Panc1 (cell line): ENCODE data around the gene ADCYAP1R1. TPM values are rescaled to one million over a fixed set of nuclear protein-coding genes. Genes with fewer than 3 reads are reported as not detected.

ENCODE experiments used
- ATAC-seq: fragments of 200-7000 bp; cut with Tn5 transposase; 2 replicates; pipeline ENCODE4 v1.9.1; 2020; ENCODE audit warnings: mild to moderate bottlenecking, moderate library complexity
- BruUV-seq: library from RNA; stranded (reverse); fragments of 400-500 nt; replicated peaks from 2 replicates; lab custom pipeline; 2021; lab: Mats Ljungman, UMichigan
- CTCF ChIA-PET: fragments of 300-600 bp; sonication (Branson Sonifier 250); formaldehyde crosslinking; loops from one replicate; lab custom pipeline; 2022; ENCODE audit warnings: antibody characterized with exemption; lab: Charles Lee
- POLR2A ChIA-PET: fragments of 300-600 bp; sonication (Branson Sonifier 250); formaldehyde crosslinking; loops from one replicate; lab custom pipeline; 2022; ENCODE audit warnings: antibody characterized with exemption; lab: Charles Lee
- DNase-seq: peaks from one replicate; pipeline ENCODE4 v3.0.0-alpha.2; 2010; ENCODE audit warnings: low read depth, low spot score
- H3K27ac ChIP-seq: 2 replicates; pipeline ENCODE4 v1.5.1; 2011; ENCODE audit warnings: mild to moderate bottlenecking, low read length, inconsistent platforms
- H3K27me3 ChIP-seq: fragments of 200-500 bp; sonication (Bioruptor generic); 2 replicates; pipeline ENCODE4 v1.6.0; 2014; ENCODE audit warnings: low read length, inconsistent platforms; ENCODE audit not compliant: control insufficient read depth, insufficient read depth
- H3K36me3 ChIP-seq: fragments of 200-500 bp; sonication (Bioruptor generic); 2 replicates; pipeline ENCODE4 v1.5.1; 2014; ENCODE audit warnings: inconsistent platforms, mild to moderate bottlenecking, low read length, moderate library complexity; ENCODE audit not compliant: control insufficient read depth, insufficient read depth
- H3K4me1 ChIP-seq: 2 replicates; pipeline ENCODE4 v1.5.1; 2011; ENCODE audit warnings: inconsistent platforms, mild to moderate bottlenecking, low read length, moderate library complexity; ENCODE audit not compliant: control insufficient read depth, insufficient read depth
- H3K4me3 ChIP-seq, 2 experiments: 2 replicates each; pipeline ENCODE4 v1.5.1; 2011 to 2012; ENCODE audit warnings: low read depth in 2 of 2, low read length in 2 of 2, mild to moderate bottlenecking in 2 of 2, inconsistent platforms in 1 of 2, moderate library complexity in 1 of 2
- H3K9me3 ChIP-seq: fragments of 200-500 bp; sonication (Bioruptor generic); 2 replicates; pipeline ENCODE4 v1.5.1; 2014; ENCODE audit warnings: low read depth, mild to moderate bottlenecking, inconsistent platforms, low read length, moderate library complexity; ENCODE audit not compliant: control insufficient read depth, insufficient read depth
- POLR2AphosphoS5 ChIP-seq: IDR thresholded peaks from 2 replicates; pipeline ENCODE4 v1.6.1; 2012; ENCODE audit warnings: mild to moderate bottlenecking, low read depth, low read length, moderate library complexity
- REST ChIP-seq, 2 experiments: IDR thresholded peaks; 2 replicates each; pipeline ENCODE4 v1.6.1; 2011 to 2012; ENCODE audit warnings: low read depth in 2 of 2, control low read depth in 1 of 2, low read length in 1 of 2, mild to moderate bottlenecking in 1 of 2, moderate library complexity in 1 of 2; ENCODE audit not compliant: insufficient read depth in 1 of 2
- SIN3A ChIP-seq: IDR thresholded peaks from 2 replicates; pipeline ENCODE4 v1.6.1; 2012; ENCODE audit warnings: low read depth, mild to moderate bottlenecking, low read length, moderate library complexity, borderline replicate concordance; ENCODE audit not compliant: insufficient read depth
- TCF7L2 ChIP-seq: IDR thresholded peaks from 2 replicates; pipeline ENCODE4 v1.6.1; 2011; ENCODE audit warnings: mild to moderate bottlenecking, low read depth, low read length, inconsistent platforms
- in situ Hi-C: cut with HindIII; loops from 2 replicates; pipeline ENCODE4 v1.10.0; 2016; ENCODE audit warnings: low sequenced_read_pairs, low pct_unique_long_range_greater_than_20kb
- intact Hi-C: fragments of 100-400 bp; cut with micrococcal nuclease; formaldehyde crosslinking; loops from one replicate; pipeline ENCODE4 v1.10.0; 2022; ENCODE audit not compliant: unreplicated experiment
- total RNA-seq: library from RNA; stranded (reverse); gene quantifications from one replicate; pipeline ENCODE4 v1.2.1, GENCODE V29; 2021; ENCODE audit not compliant: unreplicated experiment
- TF ChIP-seq, protein P1 (sequence below): fragments of 450-650 bp; IDR thresholded peaks from 2 replicates; pipeline ENCODE4 v1.5.1; 2017; ENCODE audit warnings: mild to moderate bottlenecking

Gene ADCYAP1R1
- total RNA-seq, 1 experiment from 2014 or later: not detected

DNA sequence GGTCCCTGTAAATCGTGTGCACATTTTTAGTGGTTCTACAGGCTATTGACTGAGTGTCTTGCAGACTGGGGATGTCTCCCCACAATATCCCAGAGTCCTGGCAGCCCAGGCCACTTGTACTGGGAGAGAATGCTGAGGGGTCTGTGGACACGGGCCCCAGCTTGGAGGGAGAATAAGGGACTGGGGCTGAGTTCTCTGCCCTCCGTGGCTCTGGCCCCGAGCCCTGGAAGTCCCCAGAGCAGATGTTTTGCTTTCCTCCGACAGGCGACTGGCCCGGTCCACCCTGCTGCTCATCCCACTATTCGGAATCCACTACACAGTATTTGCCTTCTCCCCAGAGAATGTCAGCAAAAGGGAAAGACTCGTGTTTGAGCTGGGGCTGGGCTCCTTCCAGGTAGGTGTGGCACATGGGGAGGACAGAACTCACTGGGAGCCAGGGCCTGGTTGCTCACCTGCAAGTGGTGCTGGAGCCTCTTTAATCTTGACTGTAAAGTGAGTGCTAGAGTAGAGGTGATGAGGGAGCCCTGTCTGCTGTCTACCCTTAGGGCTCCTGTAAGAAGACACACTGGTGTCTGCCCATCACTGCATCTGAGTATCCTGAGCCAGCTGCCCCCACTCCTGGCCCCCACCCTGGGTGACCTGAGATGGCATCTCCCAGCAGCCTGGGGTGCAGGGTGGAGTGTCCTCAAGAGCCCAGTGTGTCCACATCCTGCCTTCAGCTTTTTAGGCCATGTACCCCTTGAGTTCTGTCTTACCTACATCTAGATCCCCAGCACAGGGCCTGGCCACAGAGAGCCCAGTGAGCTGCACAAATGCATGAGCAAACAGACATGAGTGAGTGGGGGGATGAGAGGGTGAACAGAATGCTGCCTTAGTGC is 51.1 kb downstream of the ADCYAP1R1 start:
- Histone ChIP-seq H3K4me3 (no peak overlapping the region), H3K36me3 (no peaks in the 10 kb centered on the region), H3K27ac (no peak overlapping the region), H3K9me3 (no peaks in the 10 kb centered on the region), H3K4me1 (no peaks in the 10 kb centered on the region), H3K27me3 (peaks cover 13% of the 10 kb centered on the region; the same call in 1 of the 2 replicates)
- no TSS peak for BruUV-seq
- ATAC-seq (no peak), DNase-seq (no peak)
- TF ChIP-seq, protein P1, sequence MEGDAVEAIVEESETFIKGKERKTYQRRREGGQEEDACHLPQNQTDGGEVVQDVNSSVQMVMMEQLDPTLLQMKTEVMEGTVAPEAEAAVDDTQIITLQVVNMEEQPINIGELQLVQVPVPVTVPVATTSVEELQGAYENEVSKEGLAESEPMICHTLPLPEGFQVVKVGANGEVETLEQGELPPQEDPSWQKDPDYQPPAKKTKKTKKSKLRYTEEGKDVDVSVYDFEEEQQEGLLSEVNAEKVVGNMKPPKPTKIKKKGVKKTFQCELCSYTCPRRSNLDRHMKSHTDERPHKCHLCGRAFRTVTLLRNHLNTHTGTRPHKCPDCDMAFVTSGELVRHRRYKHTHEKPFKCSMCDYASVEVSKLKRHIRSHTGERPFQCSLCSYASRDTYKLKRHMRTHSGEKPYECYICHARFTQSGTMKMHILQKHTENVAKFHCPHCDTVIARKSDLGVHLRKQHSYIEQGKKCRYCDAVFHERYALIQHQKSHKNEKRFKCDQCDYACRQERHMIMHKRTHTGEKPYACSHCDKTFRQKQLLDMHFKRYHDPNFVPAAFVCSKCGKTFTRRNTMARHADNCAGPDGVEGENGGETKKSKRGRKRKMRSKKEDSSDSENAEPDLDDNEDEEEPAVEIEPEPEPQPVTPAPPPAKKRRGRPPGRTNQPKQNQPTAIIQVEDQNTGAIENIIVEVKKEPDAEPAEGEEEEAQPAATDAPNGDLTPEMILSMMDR: no peak
- TF ChIP-seq REST (IDR thresholded peaks at IDR 0.05; ENCODE audit: insufficient read depth in 1 of 2, low read depth in 2 of 2, low read length in 1 of 2) (no peak), TCF7L2 (no peak), SIN3A (no peak), POLR2AphosphoS5 (no peak)
- in situ Hi-C loops: no loop called here
- ChIA-PET POLR2A (no interaction called here), CTCF (no interaction called here)
- intact Hi-C loops: no loop called here

- CTCF ChIA-PET: interaction anchor here (0.5 kb wide), 1 partner anchor 34 kb away, joined by 4 read pairs; no protein-coding TSS in a partner anchor
- Histone ChIP-seq H3K36me3 (no peaks in the 10 kb centered on the region), H3K27me3 (peaks cover 7% of the 10 kb centered on the region; the same call in 1 of the 2 replicates), H3K4me3 (no peak overlapping the region), H3K4me1 (no peaks in the 10 kb centered on the region), H3K27ac (no peak overlapping the region), H3K9me3 (no peaks in the 10 kb centered on the region)
- in situ Hi-C loops (no loop called here), intact Hi-C loops (no loop called here)
- TF ChIP-seq REST (IDR thresholded peaks at IDR 0.05; ENCODE audit: insufficient read depth in 1 of 2, low read depth in 2 of 2, low read length in 1 of 2) (no peak), POLR2AphosphoS5 (no peak), TCF7L2 (no peak), SIN3A (no peak)
- TF ChIP-seq, protein P1: no peak
- no TSS peak for BruUV-seq
- ATAC-seq (no peak), DNase-seq (no peak)
- POLR2A ChIA-PET: no interaction called here
Observed at GRCh38 chr7:31104361-31105255, 52.5 kb downstream of the ADCYAP1R1 start.
